GM19468 (cell line): ENCODE data around the gene JMJD6.
A peak's percentile ranks its signal among the peaks of the same experiment; 100 is the strongest.
"Not testable (repeated sequence)": the region's sequence is repeated elsewhere in the genome, so short reads cannot be mapped to it uniquely, and the experiment has no call there.

Experiments
- ATAC-seq: cut with Tn5 transposase; IDR thresholded peaks from one replicate; pipeline ENCODE4 v1.9.1; 2021; ENCODE audit warnings: mild to moderate bottlenecking, moderate library complexity, moderate number of reproducible peaks; ENCODE audit not compliant: unreplicated experiment; ENCODE audit errors: extremely low read depth

Gene JMJD6

GRCh38 chr17:76726231-76726775 is at the start of gene JMJD6:
TSS of gene JMJD6 (minus strand) at chr17:76726606. CDS start at chr17:76726475, 131 bp downstream.
- peak; percentile 53 for ATAC-seq

GRCh38 chr17:76775021-76775600 is 48.7 kb upstream of the JMJD6 start:
- no peak for ATAC-seq

GRCh38 chr17:76772842-76773525 is 46.6 kb upstream of the JMJD6 start:
- no peak for ATAC-seq

- ATAC-seq = no peak
Observed at GRCh38 chr17:76758570-76758969, 32.2 kb upstream of the JMJD6 start.

GRCh38 chr17:76757256-76757655 is 30.9 kb upstream of the JMJD6 start:
- no peak for ATAC-seq

GRCh38 chr17:76755285-76755684 is 28.9 kb upstream of the JMJD6 start:
- ATAC-seq = no peak

- no peak for ATAC-seq
Observed at GRCh38 chr17:76753061-76753961, 26.9 kb upstream of the JMJD6 start.

GRCh38 chr17:76752006-76752405 is 25.6 kb upstream of the JMJD6 start:
- no peak for ATAC-seq

- ATAC-seq = no peak
Observed at GRCh38 chr17:76751416-76751993, 25.1 kb upstream of the JMJD6 start.

GRCh38 chr17:76748657-76749056 is 22.3 kb upstream of the JMJD6 start:
- no peak for ATAC-seq

- no peak for ATAC-seq
Observed at GRCh38 chr17:76747716-76748363, 21.4 kb upstream of the JMJD6 start.

- ATAC-seq = not testable (repeated sequence)
Observed at GRCh38 chr17:76745785-76746184, 19.4 kb upstream of the JMJD6 start.

GRCh38 chr17:76744747-76745146 is 18.3 kb upstream of the JMJD6 start:
- no peak for ATAC-seq

GRCh38 chr17:76742958-76743357 is 16.6 kb upstream of the JMJD6 start:
- ATAC-seq = no peak

- ATAC-seq = no peak
Observed at GRCh38 chr17:76740329-76741118, 14.1 kb upstream of the JMJD6 start.

GRCh38 chr17:76739568-76740115 is 13.2 kb upstream of the JMJD6 start:
- not testable (repeated sequence) for ATAC-seq

GRCh38 chr17:76738468-76738850 is 12.1 kb upstream of the JMJD6 start:
- no peak for ATAC-seq

GRCh38 chr17:76737676-76738467 is 11.5 kb upstream of the JMJD6 start, which contains the start of gene MFSD11:
TSS of gene MFSD11 (plus strand) at chr17:76738119. CDS start at chr17:76738353, 234 bp downstream.
- peak; percentile 35 for ATAC-seq
